Heart left ventricle (tissue), 16 donors: Measurements from ENCODE around the gene GIMAP1. TPM values are rescaled to one million over a fixed set of nuclear protein-coding genes. Genes with fewer than 3 reads are reported as not detected.

Experiments used
- ATAC-seq, 4 donors: fragments of 200-7000 bp; cut with Tn5 transposase; one replicate each; pipeline ENCODE4 v1.9.1; 2020 to 2022; ENCODE audit warnings: moderate library complexity in 4 of 4, mild to moderate bottlenecking in 3 of 4, moderate number of reproducible peaks in 1 of 4
- DNase-seq, 5 donors: peaks; one replicate each; pipeline ENCODE4 v3.0.0-alpha.2; 2020
- H3K27ac ChIP-seq, 12 donors: fragments of 200-600 bp; sonication (generic) in 4 of 12; one replicate each; pipeline versions ENCODE4 v1.5.0 to v1.8.0; 2016 to 2022; ENCODE audit warnings: mild to moderate bottlenecking in 2 of 12
- H3K27me3 ChIP-seq, 9 donors: fragments of 200-600 bp; sonication (generic) in 2 of 9; one replicate each; pipeline versions ENCODE4 v1.5.1 to v1.8.0; 2016 to 2022; ENCODE audit warnings: mild to moderate bottlenecking in 3 of 9
- H3K36me3 ChIP-seq, 9 donors: fragments of 200-600 bp; sonication (generic) in 2 of 9; one replicate each; pipeline versions ENCODE4 v1.5.0 to v1.8.0; 2018 to 2022; ENCODE audit warnings: mild to moderate bottlenecking in 2 of 9
- H3K4me1 ChIP-seq, 12 donors: fragments of 200-600 bp; sonication (generic) in 4 of 12; one replicate each; pipeline versions ENCODE4 v1.5.0 to v1.8.0; 2016 to 2022; ENCODE audit warnings: mild to moderate bottlenecking in 3 of 12
- H3K4me3 ChIP-seq, 12 donors: fragments of 200-600 bp; sonication (generic) in 4 of 12; one replicate each; pipeline versions ENCODE4 v1.5.0 to v1.8.0; 2017 to 2022; ENCODE audit warnings: mild to moderate bottlenecking in 9 of 12, moderate library complexity in 4 of 12
- H3K9me3 ChIP-seq, 12 donors: fragments of 200-600 bp; sonication (generic) in 4 of 12; one replicate each; pipeline versions ENCODE4 v1.5.0 to v1.8.0; 2016 to 2022; ENCODE audit warnings: mild to moderate bottlenecking in 1 of 12
- POLR2A ChIP-seq, 2 donors: fragments of 450-650 bp; IDR thresholded peaks; one replicate each; pipeline ENCODE4 v1.6.1; 2017; ENCODE audit warnings: antibody characterized with exemption in 2 of 2, mild to moderate bottlenecking in 2 of 2, moderate library complexity in 2 of 2
- WGBS, 4 donors: extraction: QIAGEN DNeasy Blood & Tissue Kit in 2 of 4; methylation state at CpG; one replicate each; pipeline versions ENCODE4 v1.1.5 to v1.1.7; 2013 to 2018; 5-methylcytosine and 5-hydroxymethylcytosine counted together
- intact Hi-C, 10 donors: fragments of 100-400 bp; cut with DNase I; formaldehyde crosslinking; loops; one replicate each; pipeline versions ENCODE4 v1.11.1 to v1.14.2; 2022
- polyA plus RNA-seq, 2 donors: library from polyadenylated mRNA; stranded (reverse); fragments of 200-250 nt; gene quantifications; one replicate each; pipeline ENCODE4 v1.2.3, GENCODE V29; 2013
- total RNA-seq, 9 donors: library from RNA; depleted of rRNA in 2 of 9; stranded (reverse); fragments of >200 nt in 2 of 9; fragmentation: NEBNext Ultra II Directional in 3 of 9; extraction: Animal tissue kit (Norgen Biotek cat#: 25700) in 3 of 9; gene quantifications; one replicate each; pipeline versions ENCODE4 v1.1.0 to v1.2.4, GENCODE V29; 2016 to 2023
- TF ChIP-seq, protein P1 (sequence below), 12 donors: fragments of 200-600 bp; sonication (generic) in 4 of 12; IDR thresholded peaks; one replicate each; pipeline versions ENCODE4 v1.5.0 to v1.8.0; 2018 to 2022; ENCODE audit warnings: antibody characterized with exemption in 12 of 12, mild to moderate bottlenecking in 5 of 12
- donor health status: ischemic (EF 13 %, LVEDD 7.1; RV severe dilation, severe dysfunction).
- donor health status: healthy with polysubstance abuse.
- donor health status: DM: no; HTN: yes; CAD: no.
- donor health status: DM: no; HTN: no; CAD: no.
- donor health status: ischemic (EF 25% LVEDD 6.9; RV normal size, moderate dysfunction).
- donor health status: ischemic (EF 25% LVEDD 5.7; RV mildly dilated, moderate dysfunction).
- donor health status: healthy.
- donor health status: DM: yes; HTN: yes; CAD: no.
- donor health status: ischemic (EF 35%, LVEDD 5.7; RV mildly dilated, moderate dysfunction).
- donor health status: nonischemic (EF 11% LVEDD 7.7; RV severe dilation, severe dysfunction).
- donor health status: DM: yes; HTN: yes; CAD: no.
- donor health status: PGD.
- donor health status: ischemic (EF 29% LVEDD 5.4; RV normal size, mild dysfunction).
- donor health status: nonischemic (EF 23%, LVEDD 6.1; RV moderate dilation, normal function).

The GIMAP1 gene
- total and polyA plus RNA-seq, 11 donors = 3.4 to 9.7 (median 6.7) TPM

DNA sequence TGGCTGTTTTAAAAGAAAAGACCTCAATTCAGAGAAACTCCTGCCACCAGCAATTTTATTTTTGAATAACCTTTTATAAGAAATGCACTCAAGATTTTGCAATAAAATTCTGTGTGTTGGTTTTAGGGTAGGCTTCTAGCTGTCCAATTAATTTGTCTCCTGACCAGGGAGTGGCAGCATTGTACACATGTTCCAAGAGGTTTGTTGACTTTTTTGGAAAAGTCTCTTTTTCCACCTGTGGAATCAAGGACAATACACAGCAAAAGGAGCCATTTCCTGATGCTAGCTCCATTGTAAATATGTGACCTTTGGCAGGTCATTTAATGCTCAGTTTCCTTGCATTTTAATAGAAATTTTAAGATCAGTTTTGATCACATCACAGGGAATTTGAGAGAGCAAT, 22.6 kb downstream of the GIMAP1 start:
- ATAC-seq = peak in 2 of 4 donors; percentile 40 to 49

DNA sequence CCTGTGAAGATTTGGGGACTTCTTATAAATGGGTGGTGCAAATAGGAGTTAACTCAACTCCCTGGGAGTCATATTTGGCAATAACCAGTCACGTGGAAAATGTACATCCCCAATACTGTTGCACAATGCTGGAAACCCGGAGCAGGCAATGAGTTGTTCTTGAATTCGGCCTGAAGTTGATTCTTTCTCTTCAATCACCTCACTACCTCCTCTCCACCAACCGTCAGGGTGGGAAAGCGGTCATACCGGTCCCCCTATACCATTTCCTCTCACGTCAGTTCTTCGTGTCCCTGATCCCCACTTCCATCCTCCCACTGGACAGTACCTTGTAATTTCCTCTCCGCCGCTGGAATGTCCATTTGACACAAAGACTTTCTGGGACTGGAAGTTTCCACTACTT, 23.6 kb downstream of the GIMAP1 start:
- DNase-seq (peak in 1 of 5 donors; percentile 48), ATAC-seq (peak in 1 of 4 donors; percentile 53)
- intact Hi-C loops = loop anchor here in 2 of 10 donors (2.0 to 5.0 kb wide), 3 partner anchors 15 to 288 kb away; partner anchors contain the start of genes GIMAP6 (in 1 of the 2) and GIMAP8 (in 1 of the 2)
- Histone ChIP-seq H3K27ac (peak overlapping the region; percentile 28 to 96 (median 84)), H3K27me3 (no peaks in the 10 kb centered on the region), H3K36me3 (peaks cover 0 to 49% (median 31%) of the 10 kb centered on the region in 9 donors), H3K4me1 (peaks cover 5 to 60% (median 35%) of the 10 kb centered on the region in 12 donors), H3K9me3 (no peaks in the 10 kb centered on the region), H3K4me3 (peak overlapping the region in 10 of 12 donors; percentile 47 to 78 (median 64))
- WGBS, 4 donors = 64 to 72% (median 69%) methylated on average over 10 of the region's 10 CpGs
- TF ChIP-seq, protein P1, sequence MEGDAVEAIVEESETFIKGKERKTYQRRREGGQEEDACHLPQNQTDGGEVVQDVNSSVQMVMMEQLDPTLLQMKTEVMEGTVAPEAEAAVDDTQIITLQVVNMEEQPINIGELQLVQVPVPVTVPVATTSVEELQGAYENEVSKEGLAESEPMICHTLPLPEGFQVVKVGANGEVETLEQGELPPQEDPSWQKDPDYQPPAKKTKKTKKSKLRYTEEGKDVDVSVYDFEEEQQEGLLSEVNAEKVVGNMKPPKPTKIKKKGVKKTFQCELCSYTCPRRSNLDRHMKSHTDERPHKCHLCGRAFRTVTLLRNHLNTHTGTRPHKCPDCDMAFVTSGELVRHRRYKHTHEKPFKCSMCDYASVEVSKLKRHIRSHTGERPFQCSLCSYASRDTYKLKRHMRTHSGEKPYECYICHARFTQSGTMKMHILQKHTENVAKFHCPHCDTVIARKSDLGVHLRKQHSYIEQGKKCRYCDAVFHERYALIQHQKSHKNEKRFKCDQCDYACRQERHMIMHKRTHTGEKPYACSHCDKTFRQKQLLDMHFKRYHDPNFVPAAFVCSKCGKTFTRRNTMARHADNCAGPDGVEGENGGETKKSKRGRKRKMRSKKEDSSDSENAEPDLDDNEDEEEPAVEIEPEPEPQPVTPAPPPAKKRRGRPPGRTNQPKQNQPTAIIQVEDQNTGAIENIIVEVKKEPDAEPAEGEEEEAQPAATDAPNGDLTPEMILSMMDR (IDR thresholded peaks at IDR 0.05) = no peak
- TF ChIP-seq POLR2A (IDR thresholded peaks at IDR 0.05) = no peak

More for the DNA sequence above, 22.6 kb downstream of the GIMAP1 start:
- intact Hi-C loops = loop anchor here (2.0 to 10.0 kb wide), 8 partner anchors 16 to 292 kb away; partner anchors contain the start of genes GIMAP8 (in 6 of the 10) and GIMAP6 (in 5 of the 10)
- Histone ChIP-seq H3K27ac (peak overlapping the region; percentile 70 to 96 (median 86)), H3K9me3 (no peaks in the 10 kb centered on the region), H3K27me3 (no peaks in the 10 kb centered on the region), H3K4me1 (peaks cover 5 to 57% (median 31%) of the 10 kb centered on the region in 12 donors), H3K36me3 (peaks cover 0 to 41% (median 31%) of the 10 kb centered on the region in 9 donors), H3K4me3 (peak overlapping the region in 11 of 12 donors; percentile 46 to 78 (median 64))
- TF ChIP-seq, protein P1 (IDR thresholded peaks at IDR 0.05) = peak in 10 of 12 donors; percentile 16 to 61 (median 41)
- no peak for TF ChIP-seq POLR2A (IDR thresholded peaks at IDR 0.05)
- DNase-seq = no peak

DNA sequence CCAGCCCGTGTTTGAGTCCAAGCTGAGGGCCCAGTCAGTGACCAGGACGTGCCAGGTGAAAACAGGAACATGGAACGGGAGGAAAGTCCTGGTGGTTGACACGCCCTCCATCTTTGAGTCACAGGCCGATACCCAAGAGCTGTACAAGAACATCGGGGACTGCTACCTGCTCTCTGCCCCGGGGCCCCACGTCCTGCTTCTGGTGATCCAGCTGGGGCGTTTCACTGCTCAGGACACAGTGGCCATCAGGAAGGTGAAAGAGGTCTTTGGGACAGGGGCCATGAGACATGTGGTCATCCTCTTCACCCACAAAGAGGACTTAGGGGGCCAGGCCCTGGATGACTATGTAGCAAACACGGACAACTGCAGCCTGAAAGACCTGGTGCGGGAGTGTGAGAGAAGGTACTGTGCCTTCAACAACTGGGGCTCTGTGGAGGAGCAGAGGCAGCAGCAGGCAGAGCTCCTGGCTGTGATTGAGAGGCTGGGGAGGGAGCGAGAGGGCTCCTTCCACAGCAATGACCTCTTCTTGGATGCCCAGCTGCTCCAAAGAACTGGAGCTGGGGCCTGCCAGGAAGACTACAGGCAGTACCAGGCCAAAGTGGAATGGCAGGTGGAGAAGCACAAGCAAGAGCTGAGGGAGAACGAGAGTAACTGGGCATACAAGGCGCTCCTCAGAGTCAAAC, 26.0 kb downstream of the GIMAP1 start:
- intact Hi-C loops = loop anchor here in 2 of 10 donors (5.0 kb wide), 2 partner anchors 110 to 290 kb away; partner anchors contain the start of genes GIMAP6 (in 1 of the 2) and GIMAP8 (in 1 of the 2)
- Histone ChIP-seq H3K27ac (peak overlapping the region in 7 of 12 donors; percentile 6 to 96 (median 83)), H3K4me1 (peaks cover 5 to 61% (median 33%) of the 10 kb centered on the region in 12 donors), H3K36me3 (peaks cover 0 to 52% (median 31%) of the 10 kb centered on the region in 9 donors), H3K4me3 (peak overlapping the region in 1 of 12 donors; percentile 78), H3K27me3 (no peaks in the 10 kb centered on the region), H3K9me3 (no peaks in the 10 kb centered on the region)
- WGBS, 4 donors = 81 to 90% (median 82%) methylated on average over 12 to 14 of the region's 14 CpGs
- DNase-seq (no peak), ATAC-seq (no peak)
- TF ChIP-seq, protein P1 (IDR thresholded peaks at IDR 0.05) = no peak
- TF ChIP-seq POLR2A (IDR thresholded peaks at IDR 0.05) = no peak
